Transverse colon (tissue), 3 donors: Measurements from ENCODE around the gene QSOX2.

Experiments
- CTCF ChIP-seq, 5 experiments: fragments of 200-600 bp in 3 of 5; fragments of 450-650 bp in 2 of 5; sonication (generic) in 3 of 5; IDR thresholded peaks; 1 replicate in 2 of 5; 2 replicates in 3 of 5; pipeline ENCODE4 v1.5.1; 2016 to 2017; ENCODE audit warnings: antibody characterized with exemption in 5 of 5, inconsistent platforms in 3 of 5, mild to moderate bottlenecking in 2 of 5, moderate library complexity in 1 of 5
- EP300 ChIP-seq: sonication (generic); formaldehyde crosslinking; IDR thresholded peaks from one replicate; pipeline ENCODE4 v1.6.1; 2017; ENCODE audit warnings: antibody characterized with exemption, low read depth
- POLR2A ChIP-seq: fragments of 450-650 bp; IDR thresholded peaks from one replicate; pipeline ENCODE4 v1.6.1; 2016; ENCODE audit warnings: antibody characterized with exemption, mild to moderate bottlenecking, moderate library complexity

DNA sequence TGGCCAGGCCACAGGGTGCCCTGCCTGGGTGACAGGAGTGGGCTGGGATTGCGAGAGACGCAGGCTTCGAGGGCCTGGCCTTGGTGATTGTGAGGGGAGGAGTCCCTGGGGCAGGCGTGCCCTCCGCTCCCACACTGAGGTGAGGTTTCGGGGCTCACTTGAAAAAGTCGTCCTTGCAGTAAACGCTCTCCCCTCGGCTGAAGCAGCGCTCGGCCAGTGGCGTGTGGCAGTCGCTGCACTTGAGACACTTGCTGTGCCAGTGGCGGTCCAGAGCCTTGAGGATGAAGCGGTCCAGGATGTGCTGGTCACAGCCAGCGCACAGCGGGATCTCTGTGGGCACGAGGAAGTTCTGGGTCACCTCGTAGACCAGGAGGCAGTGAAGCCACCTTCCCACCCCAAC is 45.2 kb downstream of the QSOX2 start:
- TF ChIP-seq POLR2A (no peak), CTCF (IDR thresholded peaks at IDR 0.05) (no peak), EP300 (no peak)
